SU-DHL-6 (cell line): ENCODE measurements around the gene ABCA12.

Experiments
- EZH2phosphoT487 ChIP-seq: fragments of 200-600 bp; sonication (generic), shearing (Covaris generic); conservative IDR thresholded peaks from 2 replicates; pipeline ENCODE4 v1.6.1; 2018; ENCODE audit warnings: mild to moderate bottlenecking, antibody characterized with exemption, low read length, moderate library complexity, mixed read lengths
- TF ChIP-seq, protein P1 (sequence below): fragments of 200-600 bp; sonication (generic); IDR thresholded peaks from one replicate; pipeline ENCODE4 v1.5.1; 2017; ENCODE audit warnings: antibody characterized with exemption, mild to moderate bottlenecking, low read length, moderate library complexity; ENCODE audit not compliant: insufficient read depth, poor library complexity, severe bottlenecking

DNA sequence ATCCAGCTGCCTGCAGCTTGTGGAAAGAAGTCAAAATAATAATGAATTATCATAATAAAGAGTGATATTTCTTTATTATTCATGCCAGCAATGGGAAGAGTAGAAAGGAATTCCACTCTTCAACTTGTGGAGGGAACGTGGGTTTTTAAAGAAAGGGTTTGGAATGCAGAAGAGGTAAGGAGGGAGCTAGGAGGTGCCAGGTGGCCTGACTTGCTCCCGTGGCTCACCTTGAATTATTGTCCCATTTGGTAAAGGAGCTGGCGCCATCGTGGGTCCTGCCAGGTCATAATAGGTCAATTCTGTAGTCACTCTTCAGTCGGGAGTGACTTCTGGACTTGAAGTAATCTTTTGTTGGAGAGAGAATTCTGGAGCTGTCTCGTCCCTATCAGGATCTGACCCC, 233.8 kb downstream of the ABCA12 start:
- TF ChIP-seq, protein P1, sequence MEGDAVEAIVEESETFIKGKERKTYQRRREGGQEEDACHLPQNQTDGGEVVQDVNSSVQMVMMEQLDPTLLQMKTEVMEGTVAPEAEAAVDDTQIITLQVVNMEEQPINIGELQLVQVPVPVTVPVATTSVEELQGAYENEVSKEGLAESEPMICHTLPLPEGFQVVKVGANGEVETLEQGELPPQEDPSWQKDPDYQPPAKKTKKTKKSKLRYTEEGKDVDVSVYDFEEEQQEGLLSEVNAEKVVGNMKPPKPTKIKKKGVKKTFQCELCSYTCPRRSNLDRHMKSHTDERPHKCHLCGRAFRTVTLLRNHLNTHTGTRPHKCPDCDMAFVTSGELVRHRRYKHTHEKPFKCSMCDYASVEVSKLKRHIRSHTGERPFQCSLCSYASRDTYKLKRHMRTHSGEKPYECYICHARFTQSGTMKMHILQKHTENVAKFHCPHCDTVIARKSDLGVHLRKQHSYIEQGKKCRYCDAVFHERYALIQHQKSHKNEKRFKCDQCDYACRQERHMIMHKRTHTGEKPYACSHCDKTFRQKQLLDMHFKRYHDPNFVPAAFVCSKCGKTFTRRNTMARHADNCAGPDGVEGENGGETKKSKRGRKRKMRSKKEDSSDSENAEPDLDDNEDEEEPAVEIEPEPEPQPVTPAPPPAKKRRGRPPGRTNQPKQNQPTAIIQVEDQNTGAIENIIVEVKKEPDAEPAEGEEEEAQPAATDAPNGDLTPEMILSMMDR, result no peak
- TF ChIP-seq EZH2phosphoT487, result no peak
